DMS53 treated with DMSO at 0.1 percent for 48 hours (cell line): ENCODE measurements around the gene SETD1B.
A peak's percentile ranks its signal among the peaks of the same experiment; 100 is the strongest.

Experiments
- DNase-seq: peaks from one replicate; lab custom pipeline; 2025; ENCODE audit not compliant: unreplicated experiment; lab: John Stamatoyannopoulos, UW

The SETD1B gene

GRCh38 chr12:121795034-121795968 is 8.5 kb upstream of the SETD1B start:
- DNase-seq, result peak; percentile 58

DNA sequence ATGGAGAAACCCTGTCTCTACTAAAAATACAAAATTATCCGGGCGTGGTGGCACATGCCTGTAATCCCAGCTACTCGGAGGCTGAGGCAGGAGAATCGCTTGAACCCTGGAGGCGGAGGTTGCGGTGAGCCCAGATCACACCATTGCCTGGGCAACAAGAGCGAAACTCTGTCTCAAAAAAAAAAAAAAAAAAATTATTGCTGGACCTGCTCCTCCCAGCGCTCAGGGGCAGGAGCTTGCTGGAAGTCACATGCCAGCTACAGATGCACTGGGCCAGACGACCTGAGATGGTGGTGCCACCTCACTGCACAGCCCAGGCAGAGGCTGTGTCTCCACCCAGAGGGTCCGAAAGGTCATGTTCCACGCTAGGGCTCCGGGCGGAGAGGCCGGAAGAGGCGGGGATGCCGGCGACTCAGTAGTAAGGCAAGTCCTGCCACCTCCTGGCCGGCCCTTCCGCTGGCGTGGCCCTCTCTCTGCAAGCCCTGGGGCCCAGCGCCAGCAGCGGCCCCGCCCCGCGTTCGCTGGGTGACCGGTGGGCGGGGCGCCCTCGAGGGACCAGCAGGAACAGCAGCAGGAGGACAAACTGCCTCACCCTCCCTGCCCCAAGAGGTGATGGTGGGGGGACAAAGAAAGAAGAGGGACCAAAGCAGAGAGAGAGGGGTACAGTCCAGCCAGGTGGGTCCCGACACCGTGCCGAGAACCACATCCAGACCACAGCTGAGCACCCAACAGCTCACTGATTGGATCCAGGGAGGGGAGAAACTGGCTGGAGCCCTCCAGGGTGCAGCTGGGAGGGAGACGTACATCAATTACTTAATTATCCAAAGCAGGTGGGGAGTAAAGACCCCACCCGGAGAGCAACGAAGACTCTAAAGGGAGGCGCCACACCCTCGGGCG is 6.7 kb upstream of the SETD1B start:
- DNase-seq, result peak; percentile 92

DNA sequence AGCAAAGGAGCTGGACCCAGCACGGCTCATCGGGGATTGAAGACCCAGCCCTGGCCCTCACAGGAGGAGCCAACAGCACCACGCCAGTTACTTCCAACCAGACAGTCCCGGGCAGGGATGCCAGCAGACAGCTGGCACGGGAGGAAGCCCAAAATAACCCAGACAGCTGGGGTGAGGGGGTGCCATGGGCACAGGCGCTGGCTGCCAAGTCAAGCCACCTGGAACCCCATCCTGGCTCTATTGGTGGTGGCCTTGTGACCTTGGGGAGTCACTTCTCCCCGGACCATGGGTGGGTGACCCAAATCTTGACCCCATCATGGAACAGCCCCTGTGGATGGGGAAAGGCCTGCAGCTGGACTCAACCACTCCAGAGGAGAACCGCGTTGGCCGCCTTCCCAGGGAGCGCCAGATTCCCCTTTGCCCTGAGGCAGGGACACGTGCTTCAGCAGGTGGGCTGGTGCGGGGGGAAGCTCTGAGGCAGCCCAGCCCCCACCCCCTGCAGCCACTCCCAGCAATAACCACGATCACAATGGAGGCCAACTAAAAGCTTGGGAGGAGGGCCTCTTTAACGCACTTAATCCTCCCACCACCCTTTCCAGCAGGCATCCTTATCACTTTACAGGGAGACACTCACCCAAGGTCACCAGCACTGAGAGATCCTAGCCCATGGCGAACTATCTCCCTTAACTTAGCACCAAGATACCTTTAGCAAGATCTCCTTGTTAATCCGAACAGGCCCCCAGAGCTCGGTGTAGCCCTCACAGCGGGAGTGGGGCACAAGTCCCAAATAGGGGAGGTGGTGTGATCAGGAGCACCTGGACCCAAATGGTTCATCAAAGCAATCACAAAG is 5.6 kb upstream of the SETD1B start:
- DNase-seq, result no peak

DNA sequence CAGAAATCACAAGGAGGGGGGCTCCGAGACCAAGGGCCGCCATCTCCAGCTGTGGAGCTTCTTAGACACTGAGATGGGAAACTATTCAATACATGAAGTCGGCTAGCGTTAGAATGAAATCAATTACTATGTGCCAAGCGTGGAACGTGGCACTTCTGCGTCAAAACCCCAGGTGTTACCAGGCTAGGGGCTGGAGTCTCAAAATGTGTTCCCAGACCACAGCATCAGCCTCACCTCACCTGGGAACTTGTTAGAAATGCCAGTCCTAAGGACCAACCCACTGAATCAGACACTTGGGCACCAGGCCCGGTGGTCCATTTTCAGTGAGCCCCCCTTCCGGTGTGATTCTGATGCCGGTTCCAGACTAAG is 5.0 kb upstream of the SETD1B start:
- no peak for DNase-seq

DNA sequence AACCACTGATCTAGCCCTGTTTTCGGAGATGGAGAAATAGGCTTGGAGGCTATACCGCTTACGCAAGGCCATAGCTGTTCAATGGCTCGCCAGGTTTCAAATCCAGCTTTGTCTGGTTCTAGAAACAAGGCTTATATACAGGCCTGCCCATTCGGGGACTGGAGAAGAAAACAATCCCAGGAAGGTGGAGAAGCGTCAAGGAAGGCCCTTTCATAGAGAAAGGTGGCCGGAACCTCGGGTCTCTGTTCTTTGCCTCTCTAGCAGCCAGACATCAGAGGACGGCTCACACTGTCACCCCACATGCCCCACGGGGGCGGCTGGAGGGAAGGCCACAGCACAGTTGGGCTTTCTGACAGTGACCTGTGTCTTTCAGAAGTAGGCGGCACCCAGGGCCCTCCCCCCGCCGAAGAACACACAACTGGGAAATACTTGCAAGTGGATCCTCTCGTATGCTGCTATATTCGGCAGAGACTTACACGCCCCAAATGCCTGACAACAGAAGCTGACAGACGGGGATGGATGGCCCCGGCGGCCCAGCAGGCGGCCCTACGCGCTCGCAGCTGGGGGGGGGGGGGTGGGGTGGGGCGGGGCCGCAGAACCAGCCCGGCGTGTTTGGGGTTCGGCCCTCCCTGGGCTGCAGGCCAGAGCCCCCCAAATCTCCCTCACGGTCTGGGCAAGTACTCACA is 4.5 kb upstream of the SETD1B start:
- DNase-seq, result peak; percentile 69

DNA sequence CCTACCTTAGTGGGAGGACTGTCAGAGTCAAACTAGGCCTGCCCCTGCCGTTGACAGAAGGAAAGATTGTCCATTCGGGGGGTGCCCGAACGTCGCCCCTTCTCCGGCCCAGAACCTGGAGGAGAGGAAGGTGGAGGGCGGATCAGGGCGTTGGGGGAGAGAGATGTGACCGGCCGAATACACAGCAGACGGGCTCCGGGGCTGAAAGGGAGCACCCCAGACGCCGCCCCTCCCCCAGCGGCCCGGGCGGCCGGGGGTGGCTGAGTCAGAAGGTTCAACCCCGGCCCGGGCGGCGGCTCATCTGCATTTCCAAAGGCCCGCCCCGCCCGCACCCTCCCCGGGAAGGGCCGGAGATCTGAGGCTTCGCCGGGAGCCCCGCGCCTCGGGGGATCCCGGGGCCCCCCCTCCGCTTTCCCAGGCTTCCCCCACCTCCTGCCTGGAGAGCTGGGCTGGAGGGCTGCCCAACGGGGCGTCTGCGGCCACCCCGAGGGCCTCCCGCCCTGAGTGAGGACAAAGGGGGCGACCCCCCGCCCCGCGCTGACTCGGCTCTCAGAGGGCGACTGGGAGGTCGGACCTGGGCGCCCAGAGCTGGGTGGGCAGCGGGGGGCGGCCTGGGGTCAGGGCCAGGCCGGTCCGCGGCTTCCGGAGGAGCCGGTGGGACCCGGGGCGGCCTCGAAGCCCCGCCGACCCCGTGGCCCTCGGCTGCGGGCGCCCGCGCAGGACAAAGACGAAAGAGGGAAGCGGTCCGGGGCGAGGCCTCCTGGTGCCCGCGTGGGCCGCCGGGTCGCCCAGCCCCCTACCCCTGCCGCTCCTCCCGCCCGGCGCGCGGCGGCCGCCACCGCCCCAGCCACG is 3.7 kb upstream of the SETD1B start:
- DNase-seq, result peak; percentile 75

DNA sequence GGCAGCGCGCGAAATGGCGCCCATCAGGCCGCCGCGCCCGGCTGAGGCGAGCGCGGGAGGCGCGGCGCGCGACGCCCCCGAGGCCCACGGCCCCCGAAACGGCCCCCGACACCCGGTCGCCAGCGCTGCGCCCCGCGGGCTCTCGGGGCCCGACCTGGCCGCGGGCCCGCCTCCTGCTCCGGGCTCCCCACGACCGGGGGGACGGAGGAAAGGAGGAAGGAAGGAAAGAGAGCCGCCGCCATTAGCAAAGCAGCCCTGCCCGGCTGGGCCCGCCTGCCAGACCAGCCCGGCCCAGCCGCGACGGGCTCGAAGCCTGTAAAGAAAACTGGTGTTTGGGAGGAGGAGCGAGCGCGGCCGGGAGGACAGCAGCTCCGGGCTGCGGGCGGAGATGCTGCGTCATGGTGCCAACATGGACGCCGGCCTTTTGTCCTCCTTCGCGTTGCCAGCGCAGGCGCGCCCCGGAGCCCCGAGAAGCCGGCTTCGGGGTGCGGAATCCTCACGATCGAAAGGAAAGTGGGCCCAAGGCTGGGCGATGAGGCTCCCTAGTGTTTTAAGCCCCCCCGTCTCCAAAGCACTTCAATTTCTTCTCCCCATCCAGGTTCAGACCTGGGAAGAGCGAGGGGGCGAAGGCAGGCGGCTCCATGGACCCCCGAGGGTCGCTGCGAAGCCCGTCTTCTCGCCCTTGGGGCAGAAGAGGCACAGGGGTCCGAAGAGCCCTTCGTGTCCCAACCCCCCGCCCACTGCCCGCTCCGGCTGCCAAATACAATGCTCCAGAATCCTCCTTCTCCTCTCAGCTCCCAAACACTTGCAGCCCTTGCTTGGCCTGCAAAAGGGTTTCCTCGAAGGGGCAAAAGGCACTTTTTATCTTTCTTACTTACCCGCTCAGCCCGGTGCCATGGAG is 2.9 kb upstream of the SETD1B start:
- DNase-seq, result peak; percentile 49

GRCh38 chr12:121801595-121802484 is 2.0 kb upstream of the SETD1B start:
- peak; percentile 57 for DNase-seq

DNA sequence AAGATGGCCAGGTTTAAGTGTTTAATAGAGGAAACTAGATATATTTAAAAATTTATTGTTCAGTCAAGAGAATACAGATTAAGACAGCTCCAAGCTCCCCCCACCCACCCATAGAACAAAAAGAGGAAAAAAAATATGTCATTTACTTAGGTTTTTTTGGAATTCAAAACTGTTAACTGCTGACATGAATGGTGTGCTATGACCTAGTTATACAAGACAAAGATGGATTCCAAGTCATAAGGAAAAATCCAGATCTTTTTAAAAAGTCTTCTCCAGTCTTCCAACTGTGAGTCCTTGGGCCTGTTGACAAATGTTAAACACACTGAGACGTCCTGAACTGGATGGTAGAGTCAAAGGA is 1.3 kb upstream of the SETD1B start:
- DNase-seq, result no peak

- DNase-seq, result peak; percentile 84
These were observed 738 bp upstream of the SETD1B start for GRCh38 chr12:121802843-121803698.

DNA sequence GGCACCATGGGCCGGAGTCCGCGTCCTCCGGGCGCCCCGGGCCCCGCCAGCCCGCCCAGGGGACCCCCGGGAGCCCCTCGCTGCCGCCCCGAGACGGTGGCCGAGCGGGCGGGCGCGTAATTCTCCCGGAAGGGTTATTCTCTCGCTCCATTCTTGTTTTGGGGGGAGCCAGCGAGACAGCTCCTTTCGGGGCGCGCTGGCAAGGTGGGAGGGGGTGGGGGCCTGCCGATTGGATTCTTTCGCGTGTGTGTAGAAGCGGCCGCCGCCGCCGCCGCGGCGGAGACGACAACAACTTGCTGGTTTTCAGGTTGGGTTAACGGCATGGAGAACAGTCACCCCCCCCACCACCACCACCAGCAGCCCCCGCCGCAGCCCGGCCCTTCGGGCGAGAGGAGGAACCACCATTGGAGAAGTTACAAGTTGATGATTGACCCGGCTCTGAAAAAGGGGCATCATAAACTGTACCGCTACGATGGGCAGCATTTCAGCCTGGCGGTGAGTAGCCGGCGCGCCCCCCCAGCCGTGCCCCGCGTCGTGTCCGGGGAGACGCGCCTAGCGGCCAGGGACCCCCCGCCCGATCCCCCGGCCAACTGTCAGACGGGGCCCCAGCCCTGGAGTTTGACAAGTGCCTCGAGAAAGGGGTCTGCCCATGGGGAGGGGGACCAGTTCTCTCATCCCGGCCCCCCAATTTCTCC is 755 bp downstream of the SETD1B start:
- DNase-seq, result no peak

- no peak for DNase-seq
These were observed 1.6 kb downstream of the SETD1B start for GRCh38 chr12:121805171-121806008.

DNA sequence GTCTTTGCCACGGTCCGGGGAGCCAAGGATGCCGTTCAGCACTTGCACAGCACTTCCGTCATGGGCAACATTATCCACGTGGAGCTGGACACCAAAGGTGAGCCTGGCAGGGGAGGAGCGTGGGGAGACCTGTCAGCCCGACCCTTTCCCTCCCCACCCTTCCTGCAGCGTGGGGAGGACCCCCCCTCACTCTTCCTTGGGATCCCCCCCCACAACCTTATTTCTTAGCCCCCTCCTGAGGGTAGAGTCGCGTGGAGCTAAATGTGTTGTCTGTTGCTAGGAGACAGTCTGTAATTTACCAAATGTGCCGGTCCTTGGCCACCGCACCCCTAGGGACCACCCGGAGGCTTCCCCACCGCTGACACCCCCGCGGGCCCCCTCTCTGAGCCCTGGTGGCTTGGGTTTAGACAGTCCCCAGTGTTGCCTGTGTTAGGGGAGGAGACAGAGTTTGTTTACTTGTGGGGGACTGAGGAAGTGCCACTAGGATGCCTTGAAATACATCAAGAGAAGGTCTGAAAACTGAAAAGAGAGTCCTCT is 2.3 kb downstream of the SETD1B start:
- DNase-seq, result no peak

DNA sequence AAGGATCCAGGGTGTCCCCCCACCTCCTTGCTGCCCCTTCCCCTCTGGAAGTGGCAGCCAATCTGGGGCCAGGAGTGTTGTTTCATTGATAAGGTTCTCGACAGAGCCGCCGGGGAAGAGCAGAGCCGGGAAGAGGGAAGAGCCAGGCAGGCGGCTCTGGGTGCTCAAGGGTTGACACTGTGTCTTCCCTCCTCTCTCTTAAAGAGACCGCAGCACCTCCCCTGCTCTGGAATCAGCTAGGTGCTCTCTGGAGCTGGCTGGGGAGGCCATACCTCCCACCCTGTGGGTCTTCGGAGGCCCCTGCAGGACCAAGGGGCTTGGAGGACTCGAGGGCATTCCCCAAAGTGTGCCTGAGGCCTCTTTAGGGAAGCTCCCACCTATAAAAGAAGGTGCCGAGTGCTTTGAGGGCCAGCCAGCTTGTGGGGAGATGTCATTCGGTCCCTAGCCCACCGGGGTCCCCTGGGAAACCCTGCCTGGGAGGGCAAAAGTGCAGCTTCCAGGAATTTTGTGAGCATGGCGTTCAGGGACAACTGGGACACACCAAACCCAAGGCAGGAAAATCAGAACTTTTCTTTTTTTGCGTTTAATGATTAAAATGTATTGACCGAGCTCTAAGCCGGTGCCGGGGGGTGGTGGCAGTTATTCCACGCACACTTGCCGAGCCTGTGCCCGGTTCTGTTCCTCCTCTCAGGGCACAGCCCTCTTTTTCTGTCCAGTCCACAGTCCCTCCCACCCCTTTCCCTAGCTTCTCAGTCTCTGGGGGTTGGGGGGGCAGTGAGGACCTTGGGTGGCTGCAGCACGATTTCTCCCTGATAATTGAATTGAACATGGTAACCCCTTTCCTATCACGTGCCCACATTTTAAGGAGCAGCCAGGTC is 3.0 kb downstream of the SETD1B start:
- DNase-seq, result no peak
